Endometrial microvascular endothelial cells (primary cell): ENCODE measurements around the gene TVP23C. TPM values are rescaled to one million over a fixed set of nuclear protein-coding genes. Genes with fewer than 3 reads are reported as not detected.

Experiments
- total RNA-seq: library from RNA; depleted of rRNA; stranded (reverse); fragments of >200 nt; gene quantifications from one replicate; pipeline ENCODE4 v1.2.3, GENCODE V29; 2015; ENCODE audit errors: inconsistent ontology term

The TVP23C gene
- total RNA-seq, 1 donor from 2014 or later, result 17.7 TPM

Other genes starting within 250 kb of the TVP23C start
- gene TEKT3, start 221.9 kb downstream of the TVP23C start, total RNA-seq, result not detected
- gene CDRT4, start 95.9 kb downstream of the TVP23C start, total RNA-seq, result not detected
- gene FBXW10B, start 56.2 kb upstream of the TVP23C start, total RNA-seq, result 0.37 TPM
- gene TRIM16, start 120.8 kb upstream of the TVP23C start, total RNA-seq, result 45.1 TPM
- 32.4 TPM for gene ZNF286A, start 136.3 kb upstream of the TVP23C start, total RNA-seq
- gene TBC1D26, start 168.8 kb upstream of the TVP23C start, total RNA-seq, result not detected